ENCODE data around the gene ASB10.
A peak's percentile ranks its signal among the peaks of the same experiment; 100 is the strongest.

ASB10 gene

DNA sequence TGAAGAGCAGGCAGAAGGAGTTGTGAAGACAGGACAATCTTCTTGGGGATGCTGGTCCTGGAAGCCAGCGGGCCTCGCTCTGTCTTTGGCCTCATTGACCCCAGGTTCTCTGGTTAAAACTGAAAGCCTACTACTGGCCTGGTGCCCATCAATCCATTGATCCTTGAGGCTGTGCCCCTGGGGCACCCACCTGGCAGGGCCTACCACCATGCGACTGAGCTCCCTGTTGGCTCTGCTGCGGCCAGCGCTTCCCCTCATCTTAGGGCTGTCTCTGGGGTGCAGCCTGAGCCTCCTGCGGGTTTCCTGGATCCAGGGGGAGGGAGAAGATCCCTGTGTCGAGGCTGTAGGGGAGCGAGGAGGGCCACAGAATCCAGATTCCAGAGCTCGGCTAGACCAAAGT, 46.8 kb upstream of the ASB10 start:
- TF ChIP-seq EZH2phosphoT487 (IDR thresholded peaks at IDR 0.05; ENCODE audit: borderline replicate concordance, low read length) = no peak
- TF ChIP-seq, protein P1, sequence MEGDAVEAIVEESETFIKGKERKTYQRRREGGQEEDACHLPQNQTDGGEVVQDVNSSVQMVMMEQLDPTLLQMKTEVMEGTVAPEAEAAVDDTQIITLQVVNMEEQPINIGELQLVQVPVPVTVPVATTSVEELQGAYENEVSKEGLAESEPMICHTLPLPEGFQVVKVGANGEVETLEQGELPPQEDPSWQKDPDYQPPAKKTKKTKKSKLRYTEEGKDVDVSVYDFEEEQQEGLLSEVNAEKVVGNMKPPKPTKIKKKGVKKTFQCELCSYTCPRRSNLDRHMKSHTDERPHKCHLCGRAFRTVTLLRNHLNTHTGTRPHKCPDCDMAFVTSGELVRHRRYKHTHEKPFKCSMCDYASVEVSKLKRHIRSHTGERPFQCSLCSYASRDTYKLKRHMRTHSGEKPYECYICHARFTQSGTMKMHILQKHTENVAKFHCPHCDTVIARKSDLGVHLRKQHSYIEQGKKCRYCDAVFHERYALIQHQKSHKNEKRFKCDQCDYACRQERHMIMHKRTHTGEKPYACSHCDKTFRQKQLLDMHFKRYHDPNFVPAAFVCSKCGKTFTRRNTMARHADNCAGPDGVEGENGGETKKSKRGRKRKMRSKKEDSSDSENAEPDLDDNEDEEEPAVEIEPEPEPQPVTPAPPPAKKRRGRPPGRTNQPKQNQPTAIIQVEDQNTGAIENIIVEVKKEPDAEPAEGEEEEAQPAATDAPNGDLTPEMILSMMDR (IDR thresholded peaks at IDR 0.05; ENCODE audit: low read depth, low read length, poor library complexity, severe bottlenecking) = no peak
- Histone ChIP-seq H4K20me1 (ENCODE audit: control insufficient read depth, insufficient read depth, low read depth, low read length) (0 out of 2 replicates have a peak, but pooled peaks cover 7% of the 10 kb centered on the region), H3F3A (ENCODE audit: control insufficient read depth, insufficient read depth) (peaks cover 4% of the 10 kb centered on the region; the same call in 1 of the 2 replicates), H3K4me3 (ENCODE audit: low read length) (peak overlapping the region; percentile 85), H3K27me3 (ENCODE audit: control insufficient read depth, low read length) (no peaks in the 10 kb centered on the region), H3K79me2 (ENCODE audit: control insufficient read depth, low read length) (peaks cover 31% of the 10 kb centered on the region), H3K9me3 (ENCODE audit: control insufficient read depth, insufficient read depth, low read length) (no peaks in the 10 kb centered on the region), H3K9me2 (replicated peaks; ENCODE audit: control insufficient read depth, low read length) (no peaks in the 10 kb centered on the region), H3K36me3 (ENCODE audit: control insufficient read depth, low read length) (peaks cover 45% of the 10 kb centered on the region), H3K4me1 (ENCODE audit: control insufficient read depth, low read length) (peaks cover 28% of the 10 kb centered on the region), H3K27ac (ENCODE audit: low read depth, low read length) (no peak overlapping the region), H3K4me2 (ENCODE audit: low read length) (peak overlapping the region; percentile 94)

DNA sequence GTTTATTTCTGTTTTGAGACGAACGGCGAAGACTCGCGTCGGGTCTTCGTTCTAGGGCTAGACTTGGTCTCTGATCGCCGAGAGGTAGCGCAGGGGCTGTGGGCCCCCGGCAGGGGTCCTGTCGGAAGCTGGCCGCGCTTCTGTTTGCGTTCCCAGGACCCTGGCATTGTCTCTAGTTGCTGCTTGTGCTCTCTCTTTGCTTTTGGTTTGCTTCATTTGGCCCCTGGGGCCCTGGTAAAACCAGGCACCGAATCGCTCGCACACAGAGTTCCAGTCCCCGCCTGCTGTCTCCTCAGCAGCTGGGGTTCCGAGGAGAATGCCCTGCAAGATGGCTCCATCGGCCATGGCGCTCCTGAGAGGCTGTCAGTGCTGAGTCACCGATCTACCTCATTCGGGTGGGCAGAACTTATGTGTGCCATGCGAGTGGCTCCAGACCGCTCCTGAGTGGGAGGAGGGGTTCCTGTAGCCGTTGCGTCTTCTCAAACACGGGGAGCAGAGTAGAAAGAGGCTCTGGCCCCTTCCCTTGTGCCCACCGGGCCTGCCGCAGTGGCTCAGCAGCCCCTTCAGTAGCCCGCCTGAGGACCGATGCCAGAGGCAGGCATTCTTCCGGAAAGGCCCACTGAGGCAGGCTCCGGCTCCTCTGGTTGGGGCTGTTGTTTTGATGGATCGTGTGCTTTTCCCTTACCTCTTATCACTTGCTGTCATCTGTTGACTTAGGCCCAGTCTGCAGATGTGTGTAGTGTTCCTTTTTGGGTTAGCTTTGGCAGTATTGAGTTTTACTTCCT, 46.1 kb upstream of the ASB10 start:
- Histone ChIP-seq H3K9me3 (ENCODE audit: control insufficient read depth, insufficient read depth, low read length) (no peaks in the 10 kb centered on the region), H3K4me3 (ENCODE audit: low read length) (peak overlapping the region; percentile 85), H3K27ac (ENCODE audit: low read depth, low read length) (peak overlapping the region; percentile 4; the same call in 1 of the 2 replicates), H3K4me1 (ENCODE audit: control insufficient read depth, low read length) (peaks cover 25% of the 10 kb centered on the region), H3K27me3 (ENCODE audit: control insufficient read depth, low read length) (no peaks in the 10 kb centered on the region), H4K20me1 (ENCODE audit: control insufficient read depth, insufficient read depth, low read depth, low read length) (0 out of 2 replicates have a peak, but pooled peaks cover 7% of the 10 kb centered on the region), H3K36me3 (ENCODE audit: control insufficient read depth, low read length) (peaks cover 40% of the 10 kb centered on the region), H3K79me2 (ENCODE audit: control insufficient read depth, low read length) (peaks cover 31% of the 10 kb centered on the region), H3F3A (ENCODE audit: control insufficient read depth, insufficient read depth) (peaks cover 4% of the 10 kb centered on the region; the same call in 1 of the 2 replicates), H3K4me2 (ENCODE audit: low read length) (peak overlapping the region; percentile 94), H3K9me2 (replicated peaks; ENCODE audit: control insufficient read depth, low read length) (no peaks in the 10 kb centered on the region)
- TF ChIP-seq, protein P1 (IDR thresholded peaks at IDR 0.05; ENCODE audit: low read depth, low read length, poor library complexity, severe bottlenecking) = no peak
- no peak for TF ChIP-seq EZH2phosphoT487 (IDR thresholded peaks at IDR 0.05; ENCODE audit: borderline replicate concordance, low read length)

DNA sequence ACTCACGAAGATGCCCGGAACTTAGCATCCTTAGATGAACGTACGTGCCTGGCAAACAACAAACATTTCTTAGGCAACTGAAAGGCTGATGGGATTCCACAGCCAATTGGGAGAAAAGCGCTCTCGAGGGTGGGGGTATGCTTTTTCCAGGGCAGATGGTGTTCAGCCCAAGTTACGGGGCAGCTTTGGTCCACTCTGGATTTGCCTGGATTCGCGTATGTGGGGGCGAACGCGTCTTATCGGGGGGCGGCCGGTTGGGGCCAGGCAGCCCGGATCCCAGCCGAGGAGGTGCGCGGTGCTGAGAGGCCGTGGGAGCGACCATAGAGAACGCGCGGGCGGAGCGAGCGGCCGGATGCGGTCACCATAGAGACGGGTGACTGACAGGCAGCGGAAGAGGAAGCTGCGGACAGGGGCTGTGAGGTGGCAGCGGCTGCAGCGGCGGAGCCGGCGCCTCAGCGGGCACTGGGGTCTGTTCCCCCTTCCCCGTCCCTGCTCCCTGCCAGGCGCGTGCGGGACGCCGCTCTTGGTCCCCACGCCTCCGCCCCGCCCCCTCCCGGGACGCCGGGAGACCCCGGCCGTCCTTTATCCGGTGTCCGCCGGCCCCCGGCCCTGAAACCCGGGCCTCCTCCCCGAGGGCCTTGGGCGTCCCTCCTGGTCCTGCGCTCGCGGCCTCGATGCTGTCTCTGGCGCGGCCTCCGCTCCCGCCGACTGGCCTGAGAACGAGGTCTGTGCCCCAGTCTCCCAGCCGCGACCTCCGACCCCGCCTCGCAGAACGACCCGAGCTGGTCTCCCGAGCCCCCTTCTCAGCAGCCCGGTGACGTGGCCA, 45.3 kb upstream of the ASB10 start, which contains the start of gene CHPF2:
CHPF2 (plus strand) TSS at position 393 of the 826 bp plus-strand sequence. CDS start 1,529 bp downstream, outside the sequence.
- Histone ChIP-seq H3K79me2 (ENCODE audit: control insufficient read depth, low read length) (peaks cover 36% of the 10 kb centered on the region), H3K27me3 (ENCODE audit: control insufficient read depth, low read length) (no peaks in the 10 kb centered on the region), H3K27ac (ENCODE audit: low read depth, low read length) (peak within 1 kb of the TSS; percentile 4; the same call in 1 of the 2 replicates), H3F3A (ENCODE audit: control insufficient read depth, insufficient read depth) (peaks cover 4% of the 10 kb centered on the region; the same call in 1 of the 2 replicates), H3K4me1 (ENCODE audit: control insufficient read depth, low read length) (peaks cover 30% of the 10 kb centered on the region), H3K4me2 (ENCODE audit: low read length) (peak within 1 kb of the TSS; percentile 94), H3K9me2 (replicated peaks; ENCODE audit: control insufficient read depth, low read length) (no peaks in the 10 kb centered on the region), H3K4me3 (ENCODE audit: low read length) (peak within 1 kb of the TSS; percentile 85), H4K20me1 (ENCODE audit: control insufficient read depth, insufficient read depth, low read depth, low read length) (0 out of 2 replicates have a peak, but pooled peaks cover 7% of the 10 kb centered on the region), H3K36me3 (ENCODE audit: control insufficient read depth, low read length) (peaks cover 32% of the 10 kb centered on the region), H3K9me3 (ENCODE audit: control insufficient read depth, insufficient read depth, low read length) (no peaks in the 10 kb centered on the region)
- no peak for TF ChIP-seq EZH2phosphoT487 (IDR thresholded peaks at IDR 0.05; ENCODE audit: borderline replicate concordance, low read length)
- TF ChIP-seq, protein P1 (IDR thresholded peaks at IDR 0.05; ENCODE audit: low read depth, low read length, poor library complexity, severe bottlenecking) = no peak

Data from DOHH2 (cell line).